Measurements from ENCODE around the gene ITGA4. TPM values are rescaled to one million over a fixed set of nuclear protein-coding genes. Genes with fewer than 3 reads are reported as not detected.

Gene ITGA4
- total RNA-seq, 1 experiment from 2014 or later, result 2.7 TPM

- POLR2A ChIA-PET, result no interaction called here
- CTCF ChIA-PET, result interaction anchor here (1.0 to 6.3 kb wide), 2 partner anchors 82 to 140 kb away, joined by 3 to 42 read pairs; no protein-coding TSS in a partner anchor
- Mint-ChIP-seq H3K9me3 (no peaks in the 10 kb centered on the region), H3K36me3 (no peaks in the 10 kb centered on the region), H3K27ac (no peak overlapping the region), H3K27me3 (ENCODE audit: low read depth) (no peaks in the 10 kb centered on the region), H3K4me3 (no peak overlapping the region), H3K4me1 (peaks cover 4% of the 10 kb centered on the region)
- TF ChIP-seq, protein P1, sequence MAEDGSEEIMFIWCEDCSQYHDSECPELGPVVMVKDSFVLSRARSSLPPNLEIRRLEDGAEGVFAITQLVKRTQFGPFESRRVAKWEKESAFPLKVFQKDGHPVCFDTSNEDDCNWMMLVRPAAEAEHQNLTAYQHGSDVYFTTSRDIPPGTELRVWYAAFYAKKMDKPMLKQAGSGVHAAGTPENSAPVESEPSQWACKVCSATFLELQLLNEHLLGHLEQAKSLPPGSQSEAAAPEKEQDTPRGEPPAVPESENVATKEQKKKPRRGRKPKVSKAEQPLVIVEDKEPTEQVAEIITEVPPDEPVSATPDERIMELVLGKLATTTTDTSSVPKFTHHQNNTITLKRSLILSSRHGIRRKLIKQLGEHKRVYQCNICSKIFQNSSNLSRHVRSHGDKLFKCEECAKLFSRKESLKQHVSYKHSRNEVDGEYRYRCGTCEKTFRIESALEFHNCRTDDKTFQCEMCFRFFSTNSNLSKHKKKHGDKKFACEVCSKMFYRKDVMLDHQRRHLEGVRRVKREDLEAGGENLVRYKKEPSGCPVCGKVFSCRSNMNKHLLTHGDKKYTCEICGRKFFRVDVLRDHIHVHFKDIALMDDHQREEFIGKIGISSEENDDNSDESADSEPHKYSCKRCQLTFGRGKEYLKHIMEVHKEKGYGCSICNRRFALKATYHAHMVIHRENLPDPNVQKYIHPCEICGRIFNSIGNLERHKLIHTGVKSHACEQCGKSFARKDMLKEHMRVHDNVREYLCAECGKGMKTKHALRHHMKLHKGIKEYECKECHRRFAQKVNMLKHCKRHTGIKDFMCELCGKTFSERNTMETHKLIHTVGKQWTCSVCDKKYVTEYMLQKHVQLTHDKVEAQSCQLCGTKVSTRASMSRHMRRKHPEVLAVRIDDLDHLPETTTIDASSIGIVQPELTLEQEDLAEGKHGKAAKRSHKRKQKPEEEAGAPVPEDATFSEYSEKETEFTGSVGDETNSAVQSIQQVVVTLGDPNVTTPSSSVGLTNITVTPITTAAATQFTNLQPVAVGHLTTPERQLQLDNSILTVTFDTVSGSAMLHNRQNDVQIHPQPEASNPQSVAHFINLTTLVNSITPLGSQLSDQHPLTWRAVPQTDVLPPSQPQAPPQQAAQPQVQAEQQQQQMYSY (CRISPR knock-in tag; IDR thresholded peaks at IDR 0.05), result no peak
- TF ChIP-seq ATF1 (CRISPR knock-in tag; IDR thresholded peaks at IDR 0.05) (no peak), FOXJ3 (CRISPR knock-in tag; IDR thresholded peaks at IDR 0.05; ENCODE audit: borderline replicate concordance) (no peak), PRRX2 (CRISPR knock-in tag; IDR thresholded peaks at IDR 0.05) (no peak), ZNF512 (CRISPR knock-in tag; IDR thresholded peaks at IDR 0.05; ENCODE audit: borderline replicate concordance) (no peak)
- TF ChIP-seq, protein P2, sequence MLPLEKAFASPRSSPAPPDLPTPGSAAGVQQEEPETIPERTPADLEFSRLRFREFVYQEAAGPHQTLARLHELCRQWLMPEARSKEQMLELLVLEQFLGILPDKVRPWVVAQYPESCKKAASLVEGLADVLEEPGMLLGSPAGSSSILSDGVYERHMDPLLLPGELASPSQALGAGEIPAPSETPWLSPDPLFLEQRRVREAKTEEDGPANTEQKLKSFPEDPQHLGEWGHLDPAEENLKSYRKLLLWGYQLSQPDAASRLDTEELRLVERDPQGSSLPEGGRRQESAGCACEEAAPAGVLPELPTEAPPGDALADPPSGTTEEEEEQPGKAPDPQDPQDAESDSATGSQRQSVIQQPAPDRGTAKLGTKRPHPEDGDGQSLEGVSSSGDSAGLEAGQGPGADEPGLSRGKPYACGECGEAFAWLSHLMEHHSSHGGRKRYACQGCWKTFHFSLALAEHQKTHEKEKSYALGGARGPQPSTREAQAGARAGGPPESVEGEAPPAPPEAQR (CRISPR knock-in tag; IDR thresholded peaks at IDR 0.05), result no peak
- no peak for DNase-seq (ENCODE audit: low spot score)
- no peak for ATAC-seq
Measured at GRCh38 chr2:181575650-181576025, 118.5 kb downstream of the ITGA4 start.

DNA sequence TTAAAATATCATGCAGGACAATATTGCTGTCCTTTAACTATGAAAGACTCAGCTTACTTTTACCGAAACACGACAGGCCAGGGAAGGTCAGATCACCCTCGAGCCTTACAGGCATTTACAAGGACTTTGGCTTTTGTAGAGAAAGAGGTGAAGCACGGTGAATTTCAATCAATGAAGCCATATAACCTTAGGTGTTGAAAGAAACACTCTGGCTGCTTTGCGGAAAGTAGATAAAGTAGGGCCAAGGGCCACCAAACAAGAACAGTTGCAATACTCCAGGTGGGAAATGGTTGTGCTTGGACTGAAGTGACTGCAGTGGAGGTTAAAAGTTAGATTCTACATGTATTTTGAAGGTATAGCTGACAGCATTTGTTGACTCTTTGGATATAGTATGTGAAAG, 119.2 kb downstream of the ITGA4 start:
- no peak overlapping the region for H3K27ac Mint-ChIP-seq
- H3K27me3 Mint-ChIP-seq (ENCODE audit: low read depth), result no peaks in the 10 kb centered on the region
- no peaks in the 10 kb centered on the region for H3K36me3 Mint-ChIP-seq
- ATAC-seq (no peak), DNase-seq (ENCODE audit: low spot score) (no peak)
- ChIA-PET CTCF (interaction anchor here (2.0 to 6.3 kb wide), 2 partner anchors 139 kb away, joined by 11 to 42 read pairs; no protein-coding TSS in a partner anchor), POLR2A (no interaction called here)
- no peak overlapping the region for H3K4me3 Mint-ChIP-seq
- no peaks in the 10 kb centered on the region for H3K9me3 Mint-ChIP-seq
- TF ChIP-seq OVOL2 (CRISPR knock-in tag; IDR thresholded peaks at IDR 0.05; ENCODE audit: borderline replicate concordance), result no peak
- TF ChIP-seq GRHL2 (CRISPR knock-in tag; IDR thresholded peaks at IDR 0.05; ENCODE audit: insufficient replicate concordance, severe bottlenecking), result no peak
- no peak for TF ChIP-seq JUN (CRISPR knock-in tag; IDR thresholded peaks at IDR 0.05)
- TF ChIP-seq TP53 (CRISPR knock-in tag; IDR thresholded peaks at IDR 0.05), result no peak
- TF ChIP-seq, protein P2 (CRISPR knock-in tag; IDR thresholded peaks at IDR 0.05), result no peak
- TF ChIP-seq, protein P3, sequence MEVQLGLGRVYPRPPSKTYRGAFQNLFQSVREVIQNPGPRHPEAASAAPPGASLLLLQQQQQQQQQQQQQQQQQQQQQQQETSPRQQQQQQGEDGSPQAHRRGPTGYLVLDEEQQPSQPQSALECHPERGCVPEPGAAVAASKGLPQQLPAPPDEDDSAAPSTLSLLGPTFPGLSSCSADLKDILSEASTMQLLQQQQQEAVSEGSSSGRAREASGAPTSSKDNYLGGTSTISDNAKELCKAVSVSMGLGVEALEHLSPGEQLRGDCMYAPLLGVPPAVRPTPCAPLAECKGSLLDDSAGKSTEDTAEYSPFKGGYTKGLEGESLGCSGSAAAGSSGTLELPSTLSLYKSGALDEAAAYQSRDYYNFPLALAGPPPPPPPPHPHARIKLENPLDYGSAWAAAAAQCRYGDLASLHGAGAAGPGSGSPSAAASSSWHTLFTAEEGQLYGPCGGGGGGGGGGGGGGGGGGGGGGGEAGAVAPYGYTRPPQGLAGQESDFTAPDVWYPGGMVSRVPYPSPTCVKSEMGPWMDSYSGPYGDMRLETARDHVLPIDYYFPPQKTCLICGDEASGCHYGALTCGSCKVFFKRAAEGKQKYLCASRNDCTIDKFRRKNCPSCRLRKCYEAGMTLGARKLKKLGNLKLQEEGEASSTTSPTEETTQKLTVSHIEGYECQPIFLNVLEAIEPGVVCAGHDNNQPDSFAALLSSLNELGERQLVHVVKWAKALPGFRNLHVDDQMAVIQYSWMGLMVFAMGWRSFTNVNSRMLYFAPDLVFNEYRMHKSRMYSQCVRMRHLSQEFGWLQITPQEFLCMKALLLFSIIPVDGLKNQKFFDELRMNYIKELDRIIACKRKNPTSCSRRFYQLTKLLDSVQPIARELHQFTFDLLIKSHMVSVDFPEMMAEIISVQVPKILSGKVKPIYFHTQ (CRISPR knock-in tag; IDR thresholded peaks at IDR 0.05), result no peak
- peaks cover 4% of the 10 kb centered on the region for H3K4me1 Mint-ChIP-seq
